Erythroblast (primary cell): ENCODE measurements around the gene LMBRD1.
A peak's percentile ranks its signal among the peaks of the same experiment; 100 is the strongest.

ENCODE experiments used
- DNase-seq, 2 experiments: peaks; one replicate each; lab custom pipeline; 2025; lab: John Stamatoyannopoulos, UW
- GATA1 ChIP-seq: IDR thresholded peaks from 2 replicates; pipeline ENCODE4 v1.6.1; 2011; ENCODE audit warnings: low read depth, mild to moderate bottlenecking, control low read depth, low read length, moderate library complexity
- POLR2A ChIP-seq: IDR thresholded peaks from 2 replicates; pipeline ENCODE4 v1.6.1; 2011; ENCODE audit warnings: mild to moderate bottlenecking, low read length

LMBRD1 gene

DNA sequence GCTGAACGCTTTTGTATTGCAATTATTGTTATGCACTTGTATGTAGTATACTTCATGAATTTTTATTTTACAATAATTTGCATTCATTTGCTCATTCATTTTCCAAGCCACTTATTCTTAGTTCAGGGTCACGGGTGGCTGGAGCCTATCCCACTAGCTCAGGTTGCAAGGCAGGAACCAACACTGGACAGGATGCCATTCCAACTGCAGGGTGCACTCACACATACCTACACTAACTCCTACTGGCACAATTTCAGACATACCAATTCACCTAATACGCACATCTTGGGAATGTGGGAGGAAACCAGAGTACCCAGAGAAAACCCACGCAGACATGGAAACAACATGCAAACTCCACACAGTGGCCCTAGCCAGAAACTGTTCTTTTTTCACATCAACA lies 61.8 kb downstream of the LMBRD1 start:
- TF ChIP-seq POLR2A (no peak), GATA1 (no peak)
- DNase-seq = no peak

DNA sequence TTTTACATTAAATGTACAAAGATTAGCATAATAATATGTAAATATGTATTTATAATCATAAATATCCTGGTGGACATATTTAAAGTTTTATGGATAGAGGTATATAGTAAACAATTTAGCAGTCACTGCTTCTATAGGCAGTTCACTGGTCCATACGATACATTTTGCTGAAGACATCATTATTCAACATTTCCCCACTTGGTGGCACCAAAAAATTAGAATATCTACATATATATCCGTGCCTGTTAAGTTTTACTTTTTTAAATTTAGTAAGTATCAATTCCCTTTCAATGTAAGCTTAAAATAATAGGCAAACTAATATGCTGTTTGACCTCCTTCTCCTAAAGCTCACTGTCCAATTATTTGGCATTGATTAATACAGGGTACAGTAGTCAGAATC lies 64.2 kb downstream of the LMBRD1 start:
- peak; percentile 25 to 37 for DNase-seq
- no peak for TF ChIP-seq POLR2A
- no peak for TF ChIP-seq GATA1

DNA sequence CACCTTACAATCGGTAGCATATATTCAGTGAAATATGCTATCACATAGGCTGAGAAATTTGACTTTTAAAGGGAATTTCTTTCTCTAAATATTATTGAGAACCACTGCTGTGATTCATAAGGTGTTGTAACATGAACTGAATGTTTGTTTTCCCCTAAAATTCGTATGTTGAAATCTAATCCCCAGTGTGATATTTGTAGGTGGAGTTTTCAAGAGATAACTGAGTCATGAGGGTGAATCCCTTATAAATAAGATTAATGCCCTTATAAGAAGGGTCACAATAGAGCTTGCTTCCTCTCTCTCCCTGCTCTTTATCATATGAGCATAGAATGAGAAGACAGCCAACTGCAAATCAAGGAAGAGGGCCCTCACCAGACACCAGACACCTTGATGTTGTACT lies 64.8 kb downstream of the LMBRD1 start:
- no peak for DNase-seq
- TF ChIP-seq POLR2A = no peak
- TF ChIP-seq GATA1 = no peak

DNA sequence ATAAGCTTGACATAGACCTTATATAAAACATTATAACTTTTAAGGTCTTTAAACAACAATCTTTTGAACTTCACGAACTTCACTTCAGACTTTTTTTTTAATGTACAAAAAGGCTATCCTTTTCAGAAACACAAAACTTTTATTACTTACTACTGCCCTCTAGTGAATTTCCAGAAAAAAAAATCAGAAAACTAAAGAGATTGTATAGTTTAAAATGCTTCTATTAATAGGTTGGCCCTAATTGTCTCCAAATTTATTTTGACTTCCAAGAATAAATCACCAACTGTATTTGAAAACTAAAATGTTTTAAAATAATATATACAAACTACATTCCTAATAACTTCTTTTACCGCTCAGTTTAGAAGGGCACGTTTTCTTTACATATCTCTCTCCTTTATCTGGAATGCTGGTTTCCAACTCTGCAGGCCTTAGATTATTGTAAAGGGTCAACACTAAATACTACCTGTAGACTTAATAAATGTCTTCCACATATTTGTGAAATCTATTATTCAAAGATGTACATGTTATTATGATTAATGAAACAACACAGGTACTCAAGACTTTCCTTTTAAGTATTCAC lies 66.8 kb downstream of the LMBRD1 start:
- no peak for DNase-seq
- no peak for TF ChIP-seq GATA1
- no peak for TF ChIP-seq POLR2A

GRCh38 chr6:69722683-69723082 lies 74.1 kb downstream of the LMBRD1 start:
- no peak for DNase-seq
- TF ChIP-seq GATA1 (no peak), POLR2A (no peak)

- TF ChIP-seq GATA1 (no peak), POLR2A (no peak)
- DNase-seq = peak; percentile 35 to 41
Observed at GRCh38 chr6:69719602-69720193, 77.1 kb downstream of the LMBRD1 start.

- no peak for DNase-seq
- TF ChIP-seq POLR2A = no peak
- TF ChIP-seq GATA1 = no peak
Observed at GRCh38 chr6:69706724-69707123, 90.1 kb downstream of the LMBRD1 start.

DNA sequence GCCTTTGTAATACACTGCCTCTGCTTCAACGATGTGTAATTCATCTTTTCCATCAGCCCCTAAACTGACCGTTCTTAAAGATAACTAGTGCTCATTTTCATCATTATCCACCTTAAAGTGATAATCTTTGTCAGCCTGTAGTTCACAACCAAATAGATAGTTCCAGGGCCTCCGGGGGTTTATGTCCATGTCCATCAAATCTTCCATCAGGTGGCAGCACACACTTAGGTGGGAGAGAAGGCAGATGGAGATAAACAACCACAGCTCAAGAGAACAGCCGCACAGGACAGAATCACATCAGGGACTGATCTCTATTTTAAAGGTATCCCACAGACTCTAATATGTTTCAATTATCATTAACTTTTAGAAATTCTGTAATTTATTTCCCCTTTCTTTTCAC lies 90.9 kb downstream of the LMBRD1 start:
- TF ChIP-seq GATA1 = no peak
- no peak for TF ChIP-seq POLR2A
- peak; percentile 2 to 3 for DNase-seq

GRCh38 chr6:69704916-69705315 lies 91.9 kb downstream of the LMBRD1 start:
- TF ChIP-seq GATA1 (no peak), POLR2A (no peak)
- no peak for DNase-seq

- TF ChIP-seq POLR2A (no peak), GATA1 (no peak)
- DNase-seq = no peak
Observed at GRCh38 chr6:69699655-69700054, 97.2 kb downstream of the LMBRD1 start.

GRCh38 chr6:69696273-69696672 lies 100.5 kb downstream of the LMBRD1 start:
- DNase-seq = no peak
- TF ChIP-seq POLR2A = no peak
- TF ChIP-seq GATA1 = no peak

- DNase-seq = no peak
- TF ChIP-seq POLR2A (no peak), GATA1 (no peak)
Observed at GRCh38 chr6:69693762-69694161, 103.0 kb downstream of the LMBRD1 start.

GRCh38 chr6:69690986-69691385 lies 105.8 kb downstream of the LMBRD1 start:
- DNase-seq = no peak
- TF ChIP-seq GATA1 = no peak
- no peak for TF ChIP-seq POLR2A

DNA sequence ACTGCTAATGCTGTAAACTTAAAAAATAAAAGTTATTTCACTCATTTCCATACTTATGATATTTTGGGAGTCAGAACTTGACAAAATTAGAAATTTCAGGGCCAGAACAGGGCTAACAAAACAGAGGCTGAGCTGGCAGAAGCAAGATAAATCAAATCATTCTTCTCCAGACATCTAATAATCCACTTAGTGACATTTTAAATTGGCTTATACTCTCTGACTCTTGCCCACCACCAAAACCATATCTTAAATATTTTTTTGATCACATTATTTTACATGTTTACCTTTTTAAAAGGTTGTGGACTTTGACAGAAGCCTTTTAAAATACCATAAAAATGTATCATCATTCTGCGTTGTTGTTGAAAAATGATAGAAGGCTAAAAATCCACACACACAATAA lies 116.5 kb downstream of the LMBRD1 start:
- TF ChIP-seq POLR2A (no peak), GATA1 (no peak)
- DNase-seq = no peak

- TF ChIP-seq GATA1 (no peak), POLR2A (no peak)
- no peak for DNase-seq
Observed at GRCh38 chr6:69673298-69673697, 123.5 kb downstream of the LMBRD1 start.
